ENCODE measurements around the gene SLC29A1. TPM values are rescaled to one million over a fixed set of nuclear protein-coding genes. Genes with fewer than 3 reads are reported as not detected.

SLC29A1 gene
- total RNA-seq, 1 donor from 2014 or later: 221 TPM

DNA sequence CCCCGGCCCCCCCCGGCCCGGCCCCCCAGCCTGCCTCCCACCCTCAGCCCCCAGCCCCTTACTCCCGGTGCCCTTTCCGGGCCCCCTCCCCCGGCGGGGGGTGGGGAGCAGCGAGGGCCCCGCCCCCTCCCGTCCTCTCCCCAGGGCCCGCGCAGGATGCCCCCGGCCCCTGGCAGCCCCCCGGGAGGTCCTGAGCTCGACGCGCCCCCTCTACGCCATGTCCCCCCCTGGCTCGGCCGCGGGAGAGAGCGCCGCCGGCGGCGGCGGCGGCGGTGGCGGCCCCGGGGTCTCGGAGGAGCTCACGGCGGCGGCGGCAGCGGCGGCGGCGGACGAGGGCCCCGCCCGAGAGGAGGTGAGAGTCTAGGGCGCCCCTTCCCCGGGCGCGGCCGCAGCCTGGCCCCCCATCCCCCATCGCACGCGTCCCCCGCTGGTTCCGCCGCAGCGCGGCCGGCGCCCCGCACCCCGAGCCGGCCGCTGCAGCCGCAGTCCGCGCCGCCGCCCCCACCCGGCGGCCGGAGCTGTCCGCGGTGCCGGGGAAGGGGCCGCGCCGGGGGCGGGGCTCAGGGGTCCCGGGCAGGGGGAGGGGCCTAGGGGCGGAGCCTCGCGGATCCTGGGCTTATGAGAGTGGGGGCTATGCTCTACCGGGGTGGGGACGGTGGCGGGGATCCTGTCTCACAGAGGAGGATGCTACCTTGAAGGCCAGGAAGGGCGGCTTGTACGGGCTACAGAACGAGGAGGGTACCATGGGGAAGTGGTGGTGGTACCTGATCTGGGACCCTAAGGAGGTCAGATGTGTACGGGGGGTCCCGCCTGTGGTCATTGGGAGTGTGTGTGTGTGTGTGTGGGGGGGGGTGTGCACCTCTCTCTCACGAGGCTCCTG lies 47.4 kb downstream of the SLC29A1 start:
- TF ChIP-seq, protein P1, sequence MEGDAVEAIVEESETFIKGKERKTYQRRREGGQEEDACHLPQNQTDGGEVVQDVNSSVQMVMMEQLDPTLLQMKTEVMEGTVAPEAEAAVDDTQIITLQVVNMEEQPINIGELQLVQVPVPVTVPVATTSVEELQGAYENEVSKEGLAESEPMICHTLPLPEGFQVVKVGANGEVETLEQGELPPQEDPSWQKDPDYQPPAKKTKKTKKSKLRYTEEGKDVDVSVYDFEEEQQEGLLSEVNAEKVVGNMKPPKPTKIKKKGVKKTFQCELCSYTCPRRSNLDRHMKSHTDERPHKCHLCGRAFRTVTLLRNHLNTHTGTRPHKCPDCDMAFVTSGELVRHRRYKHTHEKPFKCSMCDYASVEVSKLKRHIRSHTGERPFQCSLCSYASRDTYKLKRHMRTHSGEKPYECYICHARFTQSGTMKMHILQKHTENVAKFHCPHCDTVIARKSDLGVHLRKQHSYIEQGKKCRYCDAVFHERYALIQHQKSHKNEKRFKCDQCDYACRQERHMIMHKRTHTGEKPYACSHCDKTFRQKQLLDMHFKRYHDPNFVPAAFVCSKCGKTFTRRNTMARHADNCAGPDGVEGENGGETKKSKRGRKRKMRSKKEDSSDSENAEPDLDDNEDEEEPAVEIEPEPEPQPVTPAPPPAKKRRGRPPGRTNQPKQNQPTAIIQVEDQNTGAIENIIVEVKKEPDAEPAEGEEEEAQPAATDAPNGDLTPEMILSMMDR (IDR thresholded peaks at IDR 0.05): no peak
- Mint-ChIP-seq H3K27ac (ENCODE audit: unreplicated experiment) (no peak overlapping the region), H3K4me3 (ENCODE audit: unreplicated experiment) (peak overlapping the region; percentile 45), H3K9me3 (ENCODE audit: low read depth) (no peaks in the 10 kb centered on the region), H3K36me3 (ENCODE audit: low read depth) (no peaks in the 10 kb centered on the region), H3K4me1 (ENCODE audit: low read depth) (peaks cover 4% of the 10 kb centered on the region), H3K27me3 (ENCODE audit: low read depth) (peaks cover 38% of the 10 kb centered on the region)
- DNase-seq (ENCODE audit: low spot score): no peak

GRCh38 chr6:44271406-44271723 lies 48.0 kb downstream of the SLC29A1 start:
- TF ChIP-seq, protein P1 (IDR thresholded peaks at IDR 0.05): no peak
- Mint-ChIP-seq H3K4me1 (ENCODE audit: low read depth) (peaks cover 4% of the 10 kb centered on the region), H3K4me3 (ENCODE audit: unreplicated experiment) (peak overlapping the region; percentile 45), H3K27me3 (ENCODE audit: low read depth) (peaks cover 38% of the 10 kb centered on the region), H3K36me3 (ENCODE audit: low read depth) (no peaks in the 10 kb centered on the region), H3K9me3 (ENCODE audit: low read depth) (no peaks in the 10 kb centered on the region), H3K27ac (ENCODE audit: unreplicated experiment) (peak overlapping the region; percentile 41)
- no peak for DNase-seq (ENCODE audit: low spot score)

GRCh38 chr6:44271914-44272313 lies 48.5 kb downstream of the SLC29A1 start:
- no peaks in the 10 kb centered on the region for H3K9me3 Mint-ChIP-seq (ENCODE audit: low read depth)
- peaks cover 4% of the 10 kb centered on the region for H3K4me1 Mint-ChIP-seq (ENCODE audit: low read depth)
- no peaks in the 10 kb centered on the region for H3K36me3 Mint-ChIP-seq (ENCODE audit: low read depth)
- DNase-seq (ENCODE audit: low spot score): no peak
- no peak overlapping the region for H3K4me3 Mint-ChIP-seq (ENCODE audit: unreplicated experiment)
- peaks cover 38% of the 10 kb centered on the region for H3K27me3 Mint-ChIP-seq (ENCODE audit: low read depth)
- TF ChIP-seq, protein P1 (IDR thresholded peaks at IDR 0.05): no peak
- no peak overlapping the region for H3K27ac Mint-ChIP-seq (ENCODE audit: unreplicated experiment)

DNA sequence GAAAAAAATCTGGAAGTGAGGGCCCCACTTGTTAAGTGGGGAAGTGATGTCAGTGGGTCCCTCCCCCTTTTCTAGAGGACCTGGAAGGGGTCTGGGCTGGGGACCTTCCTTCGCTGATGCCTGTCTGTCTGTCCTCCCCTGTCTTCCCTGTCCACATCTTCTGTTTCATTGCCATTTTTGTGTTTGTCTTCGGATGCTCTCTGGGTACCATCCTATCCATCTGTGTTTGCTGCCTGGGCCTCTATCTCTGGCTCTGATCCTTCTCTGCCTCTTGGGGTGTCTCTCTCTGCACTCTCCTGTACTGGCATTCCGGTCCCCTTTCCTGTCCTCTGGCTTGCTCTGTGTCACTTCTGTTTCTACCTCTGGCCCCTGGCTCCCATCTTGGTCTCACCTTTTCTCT lies 49.1 kb downstream of the SLC29A1 start:
- no peak for DNase-seq (ENCODE audit: low spot score)
- Mint-ChIP-seq H3K27ac (ENCODE audit: unreplicated experiment) (no peak overlapping the region), H3K9me3 (ENCODE audit: low read depth) (no peaks in the 10 kb centered on the region), H3K4me3 (ENCODE audit: unreplicated experiment) (no peak overlapping the region), H3K36me3 (ENCODE audit: low read depth) (no peaks in the 10 kb centered on the region), H3K27me3 (ENCODE audit: low read depth) (peaks cover 44% of the 10 kb centered on the region), H3K4me1 (ENCODE audit: low read depth) (peaks cover 4% of the 10 kb centered on the region)
- TF ChIP-seq, protein P1 (IDR thresholded peaks at IDR 0.05): no peak

GRCh38 chr6:44272999-44273566 lies 49.7 kb downstream of the SLC29A1 start:
- no peak for DNase-seq (ENCODE audit: low spot score)
- TF ChIP-seq, protein P1 (IDR thresholded peaks at IDR 0.05): no peak
- Mint-ChIP-seq H3K36me3 (ENCODE audit: low read depth) (no peaks in the 10 kb centered on the region), H3K4me1 (ENCODE audit: low read depth) (peaks cover 4% of the 10 kb centered on the region), H3K9me3 (ENCODE audit: low read depth) (no peaks in the 10 kb centered on the region), H3K27ac (ENCODE audit: unreplicated experiment) (no peak overlapping the region), H3K27me3 (ENCODE audit: low read depth) (peaks cover 49% of the 10 kb centered on the region), H3K4me3 (ENCODE audit: unreplicated experiment) (no peak overlapping the region)
